H1 (cell line): ENCODE results near the gene PDZK1IP1.

Experiments used
- EZH2 ChIP-seq: fragments of 200-600 bp; sonication (generic); IDR thresholded peaks from 2 replicates; pipeline ENCODE4 v1.7.1; 2012; ENCODE audit warnings: low read depth, mild to moderate bottlenecking, moderate library complexity, low read length, inconsistent platforms; ENCODE audit not compliant: severe bottlenecking
- TAF1 ChIP-seq: IDR thresholded peaks from 2 replicates; pipeline ENCODE4 v1.6.1; 2011; ENCODE audit warnings: mild to moderate bottlenecking, low read depth, low read length
- TCF12 ChIP-seq: IDR thresholded peaks from 2 replicates; pipeline ENCODE4 v1.6.1; 2011; ENCODE audit warnings: low read depth, mild to moderate bottlenecking, low read length
- TF ChIP-seq, protein P1 (sequence below): IDR thresholded peaks from 2 replicates; pipeline ENCODE4 v1.6.1; 2012; ENCODE audit warnings: inconsistent platforms

DNA sequence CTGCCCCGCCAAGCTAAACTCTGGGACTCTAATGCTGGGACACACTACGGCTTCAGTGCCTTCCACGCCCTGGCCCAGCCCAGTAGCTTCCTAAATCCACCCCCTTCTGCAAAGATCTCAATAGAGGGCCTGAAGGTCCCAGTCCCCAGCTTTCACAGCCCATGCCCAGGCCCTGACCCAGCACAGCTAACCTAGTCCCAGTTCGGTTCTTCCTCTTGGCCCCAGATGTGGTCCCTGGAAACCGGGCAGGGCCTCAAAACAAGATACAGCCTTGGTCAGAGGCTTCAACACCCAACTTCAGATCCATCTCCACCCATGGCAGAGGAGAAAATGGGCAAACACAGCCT, 646 bp upstream of the PDZK1IP1 start:
- TF ChIP-seq TCF12, result no peak
- TF ChIP-seq, protein P1, sequence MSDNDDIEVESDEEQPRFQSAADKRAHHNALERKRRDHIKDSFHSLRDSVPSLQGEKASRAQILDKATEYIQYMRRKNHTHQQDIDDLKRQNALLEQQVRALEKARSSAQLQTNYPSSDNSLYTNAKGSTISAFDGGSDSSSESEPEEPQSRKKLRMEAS, result no peak
- no peak for TF ChIP-seq EZH2
- TF ChIP-seq TAF1, result no peak
